WTC11 (cell line): Measurements from ENCODE around the gene EXOSC2.

ENCODE experiments used
- FOXP4 ChIP-seq: sonication (generic); formaldehyde crosslinking; IDR thresholded peaks from 2 replicates; pipeline ENCODE4 v1.8.0; 2022; ENCODE audit warnings: mild to moderate bottlenecking, missing genetic modification reagents
- MAX ChIP-seq: sonication (generic); formaldehyde crosslinking; IDR thresholded peaks from 2 replicates; pipeline ENCODE4 v1.8.0; 2022; ENCODE audit warnings: mild to moderate bottlenecking, missing genetic modification reagents
- NR2C2 ChIP-seq: sonication (generic); formaldehyde crosslinking; IDR thresholded peaks from 2 replicates; pipeline ENCODE4 v1.8.0; 2022; ENCODE audit warnings: mild to moderate bottlenecking, missing genetic modification reagents
- PRDM15 ChIP-seq: sonication (generic); formaldehyde crosslinking; IDR thresholded peaks from 2 replicates; pipeline ENCODE4 v1.8.0; 2022; ENCODE audit warnings: missing genetic modification reagents
- ZNF396 ChIP-seq: fragments of 250-450 bp; sonication (Bioruptor Pico); IDR thresholded peaks from 2 replicates; pipeline ENCODE4 v1.8.0; 2021; ENCODE audit warnings: mild to moderate bottlenecking, moderate library complexity, borderline replicate concordance
- ZNF425 ChIP-seq: fragments of 250-450 bp; sonication (Bioruptor Pico); conservative IDR thresholded peaks from 2 replicates; pipeline ENCODE4 v1.9.0; 2021; ENCODE audit warnings: mild to moderate bottlenecking
- TF ChIP-seq, protein P1 (sequence below): fragments of 200-600 bp; IDR thresholded peaks from 2 replicates; pipeline ENCODE4 v1.8.0; 2022; ENCODE audit warnings: antibody characterized with exemption
- TF ChIP-seq, protein P2 (sequence below): sonication (generic); formaldehyde crosslinking; conservative IDR thresholded peaks from 2 replicates; pipeline ENCODE4 v1.8.1; 2023; ENCODE audit warnings: mild to moderate bottlenecking, low read depth, missing genetic modification reagents, moderate library complexity
- TF ChIP-seq, protein P3 (sequence below): sonication (generic); formaldehyde crosslinking; IDR thresholded peaks from 2 replicates; pipeline ENCODE4 v1.8.1; 2022; ENCODE audit warnings: missing genetic modification reagents, borderline replicate concordance
- TF ChIP-seq, protein P4 (sequence below): sonication (generic); formaldehyde crosslinking; IDR thresholded peaks from 2 replicates; pipeline ENCODE4 v1.8.0; 2022; ENCODE audit warnings: mild to moderate bottlenecking, missing genetic modification reagents
- TF ChIP-seq, protein P5 (sequence below): sonication (generic); formaldehyde crosslinking; IDR thresholded peaks from 2 replicates; pipeline ENCODE4 v1.8.1; 2023; ENCODE audit warnings: mild to moderate bottlenecking, moderate library complexity, missing genetic modification reagents
- TF ChIP-seq, protein P6 (sequence below): fragments of 250-450 bp; sonication (Bioruptor Pico); IDR thresholded peaks from 2 replicates; pipeline ENCODE4 v1.9.0; 2021; ENCODE audit warnings: moderate library complexity, mild to moderate bottlenecking, inconsistent platforms, borderline replicate concordance

DNA sequence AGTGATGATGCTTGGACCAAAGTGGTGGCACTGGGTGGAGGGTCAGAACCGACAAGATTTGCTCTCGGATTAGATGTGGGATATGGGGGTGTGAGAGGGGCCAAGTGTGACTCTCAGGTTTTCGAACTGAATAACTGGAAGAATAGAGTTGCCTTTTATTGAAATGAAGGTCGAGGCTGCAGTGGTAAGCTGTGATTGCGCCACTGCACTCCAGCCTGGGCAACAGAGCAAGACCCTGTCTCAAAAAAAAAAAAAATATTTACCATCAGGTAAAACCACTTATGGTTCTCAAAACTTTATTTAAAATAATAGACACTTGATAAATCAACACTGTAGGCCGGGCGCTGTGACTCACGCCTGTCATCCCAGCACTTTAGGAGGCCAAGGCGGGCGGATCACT lies 27.2 kb downstream of the EXOSC2 start:
- TF ChIP-seq, protein P1, sequence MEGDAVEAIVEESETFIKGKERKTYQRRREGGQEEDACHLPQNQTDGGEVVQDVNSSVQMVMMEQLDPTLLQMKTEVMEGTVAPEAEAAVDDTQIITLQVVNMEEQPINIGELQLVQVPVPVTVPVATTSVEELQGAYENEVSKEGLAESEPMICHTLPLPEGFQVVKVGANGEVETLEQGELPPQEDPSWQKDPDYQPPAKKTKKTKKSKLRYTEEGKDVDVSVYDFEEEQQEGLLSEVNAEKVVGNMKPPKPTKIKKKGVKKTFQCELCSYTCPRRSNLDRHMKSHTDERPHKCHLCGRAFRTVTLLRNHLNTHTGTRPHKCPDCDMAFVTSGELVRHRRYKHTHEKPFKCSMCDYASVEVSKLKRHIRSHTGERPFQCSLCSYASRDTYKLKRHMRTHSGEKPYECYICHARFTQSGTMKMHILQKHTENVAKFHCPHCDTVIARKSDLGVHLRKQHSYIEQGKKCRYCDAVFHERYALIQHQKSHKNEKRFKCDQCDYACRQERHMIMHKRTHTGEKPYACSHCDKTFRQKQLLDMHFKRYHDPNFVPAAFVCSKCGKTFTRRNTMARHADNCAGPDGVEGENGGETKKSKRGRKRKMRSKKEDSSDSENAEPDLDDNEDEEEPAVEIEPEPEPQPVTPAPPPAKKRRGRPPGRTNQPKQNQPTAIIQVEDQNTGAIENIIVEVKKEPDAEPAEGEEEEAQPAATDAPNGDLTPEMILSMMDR: no peak
- TF ChIP-seq, protein P2, sequence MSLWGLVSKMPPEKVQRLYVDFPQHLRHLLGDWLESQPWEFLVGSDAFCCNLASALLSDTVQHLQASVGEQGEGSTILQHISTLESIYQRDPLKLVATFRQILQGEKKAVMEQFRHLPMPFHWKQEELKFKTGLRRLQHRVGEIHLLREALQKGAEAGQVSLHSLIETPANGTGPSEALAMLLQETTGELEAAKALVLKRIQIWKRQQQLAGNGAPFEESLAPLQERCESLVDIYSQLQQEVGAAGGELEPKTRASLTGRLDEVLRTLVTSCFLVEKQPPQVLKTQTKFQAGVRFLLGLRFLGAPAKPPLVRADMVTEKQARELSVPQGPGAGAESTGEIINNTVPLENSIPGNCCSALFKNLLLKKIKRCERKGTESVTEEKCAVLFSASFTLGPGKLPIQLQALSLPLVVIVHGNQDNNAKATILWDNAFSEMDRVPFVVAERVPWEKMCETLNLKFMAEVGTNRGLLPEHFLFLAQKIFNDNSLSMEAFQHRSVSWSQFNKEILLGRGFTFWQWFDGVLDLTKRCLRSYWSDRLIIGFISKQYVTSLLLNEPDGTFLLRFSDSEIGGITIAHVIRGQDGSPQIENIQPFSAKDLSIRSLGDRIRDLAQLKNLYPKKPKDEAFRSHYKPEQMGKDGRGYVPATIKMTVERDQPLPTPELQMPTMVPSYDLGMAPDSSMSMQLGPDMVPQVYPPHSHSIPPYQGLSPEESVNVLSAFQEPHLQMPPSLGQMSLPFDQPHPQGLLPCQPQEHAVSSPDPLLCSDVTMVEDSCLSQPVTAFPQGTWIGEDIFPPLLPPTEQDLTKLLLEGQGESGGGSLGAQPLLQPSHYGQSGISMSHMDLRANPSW: no peak
- TF ChIP-seq, protein P3, sequence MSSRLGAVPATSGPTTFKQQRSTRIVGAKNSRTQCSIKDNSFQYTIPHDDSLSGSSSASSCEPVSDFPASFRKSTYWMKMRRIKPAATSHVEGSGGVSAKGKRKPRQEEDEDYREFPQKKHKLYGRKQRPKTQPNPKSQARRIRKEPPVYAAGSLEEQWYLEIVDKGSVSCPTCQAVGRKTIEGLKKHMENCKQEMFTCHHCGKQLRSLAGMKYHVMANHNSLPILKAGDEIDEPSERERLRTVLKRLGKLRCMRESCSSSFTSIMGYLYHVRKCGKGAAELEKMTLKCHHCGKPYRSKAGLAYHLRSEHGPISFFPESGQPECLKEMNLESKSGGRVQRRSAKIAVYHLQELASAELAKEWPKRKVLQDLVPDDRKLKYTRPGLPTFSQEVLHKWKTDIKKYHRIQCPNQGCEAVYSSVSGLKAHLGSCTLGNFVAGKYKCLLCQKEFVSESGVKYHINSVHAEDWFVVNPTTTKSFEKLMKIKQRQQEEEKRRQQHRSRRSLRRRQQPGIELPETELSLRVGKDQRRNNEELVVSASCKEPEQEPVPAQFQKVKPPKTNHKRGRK: no peak
- no peak for TF ChIP-seq NR2C2
- no peak for TF ChIP-seq ZNF425
- TF ChIP-seq MAX: no peak
- TF ChIP-seq FOXP4 (CRISPR knock-in tag): no peak
- TF ChIP-seq, protein P4, sequence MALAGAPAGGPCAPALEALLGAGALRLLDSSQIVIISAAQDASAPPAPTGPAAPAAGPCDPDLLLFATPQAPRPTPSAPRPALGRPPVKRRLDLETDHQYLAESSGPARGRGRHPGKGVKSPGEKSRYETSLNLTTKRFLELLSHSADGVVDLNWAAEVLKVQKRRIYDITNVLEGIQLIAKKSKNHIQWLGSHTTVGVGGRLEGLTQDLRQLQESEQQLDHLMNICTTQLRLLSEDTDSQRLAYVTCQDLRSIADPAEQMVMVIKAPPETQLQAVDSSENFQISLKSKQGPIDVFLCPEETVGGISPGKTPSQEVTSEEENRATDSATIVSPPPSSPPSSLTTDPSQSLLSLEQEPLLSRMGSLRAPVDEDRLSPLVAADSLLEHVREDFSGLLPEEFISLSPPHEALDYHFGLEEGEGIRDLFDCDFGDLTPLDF (CRISPR knock-in tag): no peak
- TF ChIP-seq, protein P5, sequence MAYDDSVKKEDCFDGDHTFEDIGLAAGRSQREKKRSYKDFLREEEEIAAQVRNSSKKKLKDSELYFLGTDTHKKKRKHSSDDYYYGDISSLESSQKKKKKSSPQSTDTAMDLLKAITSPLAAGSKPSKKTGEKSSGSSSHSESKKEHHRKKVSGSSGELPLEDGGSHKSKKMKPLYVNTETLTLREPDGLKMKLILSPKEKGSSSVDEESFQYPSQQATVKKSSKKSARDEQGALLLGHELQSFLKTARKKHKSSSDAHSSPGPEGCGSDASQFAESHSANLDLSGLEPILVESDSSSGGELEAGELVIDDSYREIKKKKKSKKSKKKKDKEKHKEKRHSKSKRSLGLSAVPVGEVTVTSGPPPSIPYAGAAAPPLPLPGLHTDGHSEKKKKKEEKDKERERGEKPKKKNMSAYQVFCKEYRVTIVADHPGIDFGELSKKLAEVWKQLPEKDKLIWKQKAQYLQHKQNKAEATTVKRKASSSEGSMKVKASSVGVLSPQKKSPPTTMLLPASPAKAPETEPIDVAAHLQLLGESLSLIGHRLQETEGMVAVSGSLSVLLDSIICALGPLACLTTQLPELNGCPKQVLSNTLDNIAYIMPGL: no peak
- no peak for TF ChIP-seq PRDM15 (CRISPR knock-in tag)
- no peak for TF ChIP-seq ZNF396 (CRISPR knock-in tag)
- TF ChIP-seq, protein P6, sequence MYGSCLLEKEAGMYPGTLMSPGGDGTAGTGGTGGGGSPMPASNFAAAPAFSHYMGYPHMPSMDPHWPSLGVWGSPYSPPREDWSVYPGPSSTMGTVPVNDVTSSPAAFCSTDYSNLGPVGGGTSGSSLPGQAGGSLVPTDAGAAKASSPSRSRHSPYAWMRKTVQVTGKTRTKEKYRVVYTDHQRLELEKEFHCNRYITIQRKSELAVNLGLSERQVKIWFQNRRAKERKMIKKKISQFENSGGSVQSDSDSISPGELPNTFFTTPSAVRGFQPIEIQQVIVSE (CRISPR knock-in tag): no peak
